Loucy (cell line): ENCODE data around the gene TTC39C.

ENCODE experiments used
- EZH2phosphoT487 ChIP-seq: fragments of 200-600 bp; IDR thresholded peaks from 2 replicates; pipeline ENCODE4 v1.6.1; 2018; ENCODE audit warnings: antibody characterized with exemption, mild to moderate bottlenecking, moderate library complexity, borderline replicate concordance
- TF ChIP-seq, protein P1 (sequence below): fragments of 200-600 bp; sonication (generic); conservative IDR thresholded peaks from 2 replicates; pipeline ENCODE4 v1.5.1; 2014; ENCODE audit warnings: mild to moderate bottlenecking, antibody characterized with exemption, low read length

DNA sequence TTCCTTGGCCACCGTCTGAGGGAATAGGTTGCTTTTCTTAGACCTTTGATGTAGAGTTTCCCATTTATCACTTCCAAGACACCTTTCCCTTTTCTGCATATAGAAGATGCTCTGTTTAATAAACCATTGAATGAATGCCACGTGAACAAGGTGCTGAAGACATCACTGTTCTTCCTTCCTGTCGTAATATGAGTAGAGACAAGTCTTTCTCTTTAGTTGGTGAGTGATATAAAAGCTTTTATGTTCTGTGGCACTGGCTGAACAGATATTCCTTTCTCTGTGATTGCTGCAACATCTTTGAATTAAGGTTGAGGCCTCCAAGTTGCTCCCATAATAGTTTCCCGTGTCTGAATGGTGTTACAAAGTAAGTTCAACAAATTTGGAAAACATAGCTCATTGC is 38.7 kb downstream of the TTC39C start:
- TF ChIP-seq, protein P1, sequence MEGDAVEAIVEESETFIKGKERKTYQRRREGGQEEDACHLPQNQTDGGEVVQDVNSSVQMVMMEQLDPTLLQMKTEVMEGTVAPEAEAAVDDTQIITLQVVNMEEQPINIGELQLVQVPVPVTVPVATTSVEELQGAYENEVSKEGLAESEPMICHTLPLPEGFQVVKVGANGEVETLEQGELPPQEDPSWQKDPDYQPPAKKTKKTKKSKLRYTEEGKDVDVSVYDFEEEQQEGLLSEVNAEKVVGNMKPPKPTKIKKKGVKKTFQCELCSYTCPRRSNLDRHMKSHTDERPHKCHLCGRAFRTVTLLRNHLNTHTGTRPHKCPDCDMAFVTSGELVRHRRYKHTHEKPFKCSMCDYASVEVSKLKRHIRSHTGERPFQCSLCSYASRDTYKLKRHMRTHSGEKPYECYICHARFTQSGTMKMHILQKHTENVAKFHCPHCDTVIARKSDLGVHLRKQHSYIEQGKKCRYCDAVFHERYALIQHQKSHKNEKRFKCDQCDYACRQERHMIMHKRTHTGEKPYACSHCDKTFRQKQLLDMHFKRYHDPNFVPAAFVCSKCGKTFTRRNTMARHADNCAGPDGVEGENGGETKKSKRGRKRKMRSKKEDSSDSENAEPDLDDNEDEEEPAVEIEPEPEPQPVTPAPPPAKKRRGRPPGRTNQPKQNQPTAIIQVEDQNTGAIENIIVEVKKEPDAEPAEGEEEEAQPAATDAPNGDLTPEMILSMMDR: no peak
- TF ChIP-seq EZH2phosphoT487: no peak
